GM18868 (cell line): ENCODE measurements around the gene SYT13.

Experiments used
- ATAC-seq: cut with Tn5 transposase; IDR thresholded peaks from one replicate; pipeline ENCODE4 v1.9.1; 2021; ENCODE audit warnings: mild to moderate bottlenecking, moderate library complexity; ENCODE audit not compliant: unreplicated experiment

Gene SYT13

GRCh38 chr11:45313171-45313865 is 27.2 kb upstream of the SYT13 start:
- ATAC-seq, result no peak

GRCh38 chr11:45305874-45306623 is 19.9 kb upstream of the SYT13 start:
- ATAC-seq, result no peak

GRCh38 chr11:45304992-45305335 is 18.8 kb upstream of the SYT13 start:
- no peak for ATAC-seq

GRCh38 chr11:45304111-45304991 is 18.2 kb upstream of the SYT13 start:
- ATAC-seq, result no peak

GRCh38 chr11:45303316-45303715 is 17.2 kb upstream of the SYT13 start:
- no peak for ATAC-seq

- ATAC-seq, result no peak
Measured at GRCh38 chr11:45301537-45302246, 15.6 kb upstream of the SYT13 start.

GRCh38 chr11:45300715-45301114 is 14.6 kb upstream of the SYT13 start:
- no peak for ATAC-seq

- no peak for ATAC-seq
Measured at GRCh38 chr11:45298718-45299117, 12.6 kb upstream of the SYT13 start.

GRCh38 chr11:45296075-45296474 is 9.9 kb upstream of the SYT13 start:
- no peak for ATAC-seq

- no peak for ATAC-seq
Measured at GRCh38 chr11:45294499-45294898, 8.4 kb upstream of the SYT13 start.

- peak; percentile 59 for ATAC-seq
Measured at GRCh38 chr11:45293566-45294192, 7.5 kb upstream of the SYT13 start.

GRCh38 chr11:45290586-45290985 is 4.4 kb upstream of the SYT13 start:
- ATAC-seq, result no peak

- ATAC-seq, result no peak
Measured at GRCh38 chr11:45289369-45289768, 3.2 kb upstream of the SYT13 start.

GRCh38 chr11:45288339-45288738 is 2.2 kb upstream of the SYT13 start:
- ATAC-seq, result no peak

- no peak for ATAC-seq
Measured at GRCh38 chr11:45287316-45287903, 1.3 kb upstream of the SYT13 start.

- no peak for ATAC-seq
Measured at GRCh38 chr11:45285250-45285828, 802 bp downstream of the SYT13 start.

- no peak for ATAC-seq
Measured at GRCh38 chr11:45282081-45282480, 4.1 kb downstream of the SYT13 start.

- ATAC-seq, result no peak
Measured at GRCh38 chr11:45280449-45280848, 5.7 kb downstream of the SYT13 start.

- ATAC-seq, result no peak
Measured at GRCh38 chr11:45279645-45280044, 6.5 kb downstream of the SYT13 start.

GRCh38 chr11:45278714-45279113 is 7.4 kb downstream of the SYT13 start:
- ATAC-seq, result no peak
